OCI-LY7 (cell line): ENCODE measurements around the gene BLCAP. TPM values are rescaled to one million over a fixed set of nuclear protein-coding genes. Genes with fewer than 3 reads are reported as not detected.

Experiments
- BruUV-seq: library from RNA; stranded (reverse); fragments of 400-500 nt; replicated peaks from 2 replicates; lab custom pipeline; 2021; lab: Mats Ljungman, UMichigan
- CTCF ChIA-PET: fragments of 300-600 bp; sonication (Branson Sonifier 250); formaldehyde crosslinking; loops from one replicate; lab custom pipeline; 2022; ENCODE audit warnings: antibody characterized with exemption; ENCODE audit not compliant: unreplicated experiment; lab: Charles Lee
- POLR2A ChIA-PET: fragments of 300-600 bp; sonication (Branson Sonifier 250); formaldehyde crosslinking; loops from one replicate; lab custom pipeline; 2022; ENCODE audit warnings: antibody characterized with exemption; lab: Charles Lee
- DNase-seq: peaks from one replicate; pipeline ENCODE4 v3.0.0-alpha.2; 2015; ENCODE audit warnings: low spot score
- H2AFZ ChIP-seq: fragments of 200-600 bp; sonication (generic), shearing (Covaris generic); 2 replicates; pipeline ENCODE4 v1.6.1; 2014; ENCODE audit warnings: mild to moderate bottlenecking, antibody characterized with exemption, low read length, moderate library complexity
- H3K27ac ChIP-seq: fragments of 200-600 bp; sonication (generic); 2 replicates; pipeline ENCODE4 v1.5.1; 2014; ENCODE audit warnings: mixed run types, low read depth, mild to moderate bottlenecking, moderate library complexity, low read length, inconsistent platforms; ENCODE audit not compliant: poor library complexity, severe bottlenecking
- H3K36me3 ChIP-seq: fragments of 200-600 bp; sonication (generic); 2 replicates; pipeline ENCODE4 v1.6.1; 2014; ENCODE audit warnings: mild to moderate bottlenecking, antibody characterized with exemption, low read length, moderate library complexity, mixed read lengths; ENCODE audit not compliant: insufficient read depth
- H3K4me1 ChIP-seq: fragments of 200-600 bp; sonication (generic); 2 replicates; pipeline ENCODE4 v1.5.1; 2014; ENCODE audit warnings: mild to moderate bottlenecking, low read length; ENCODE audit not compliant: insufficient read depth, poor library complexity, severe bottlenecking
- H3K4me2 ChIP-seq: fragments of 200-600 bp; sonication (generic); 2 replicates; pipeline ENCODE4 v1.6.1; 2014; ENCODE audit warnings: mild to moderate bottlenecking, low read length
- H3K4me3 ChIP-seq: fragments of 200-600 bp; sonication (generic); 2 replicates; pipeline ENCODE4 v1.5.1; 2014; ENCODE audit warnings: mild to moderate bottlenecking, low read depth, low read length; ENCODE audit not compliant: poor library complexity, severe bottlenecking
- H3K79me2 ChIP-seq: fragments of 200-600 bp; sonication (generic); 2 replicates; pipeline ENCODE4 v1.6.1; 2016; ENCODE audit warnings: low read depth, mild to moderate bottlenecking, low read length, moderate library complexity, mixed read lengths; ENCODE audit not compliant: insufficient read depth
- H3K9me2 ChIP-seq: fragments of 200-600 bp; sonication (generic); 2 replicates; pipeline ENCODE4 v1.6.1; 2016; ENCODE audit warnings: mild to moderate bottlenecking, low read length, mixed read lengths; ENCODE audit not compliant: insufficient read depth
- H3K9me3 ChIP-seq: fragments of 200-600 bp; sonication (generic); 2 replicates; pipeline ENCODE4 v1.6.1; 2014; ENCODE audit warnings: mild to moderate bottlenecking, mixed run types, low read length, mixed read lengths
- H4K20me1 ChIP-seq: fragments of 200-600 bp; sonication (generic); 2 replicates; pipeline ENCODE4 v1.6.1; 2014; ENCODE audit warnings: mild to moderate bottlenecking, antibody characterized with exemption, low read length, moderate library complexity, mixed read lengths; ENCODE audit not compliant: insufficient read depth
- EZH2phosphoT487 ChIP-seq: fragments of 200-600 bp; sonication (generic); IDR thresholded peaks from 2 replicates; pipeline ENCODE4 v1.6.1; 2018; ENCODE audit warnings: low read depth, borderline replicate concordance, mild to moderate bottlenecking, mixed run types, antibody characterized with exemption, low read length, moderate library complexity, mixed read lengths
- intact Hi-C: fragments of 100-400 bp; cut with micrococcal nuclease; formaldehyde crosslinking; loops from one replicate; pipeline ENCODE4 v1.10.0; 2022; ENCODE audit not compliant: unreplicated experiment
- total RNA-seq, 2 experiments: library from RNA; depleted of rRNA in 1 of 2; stranded (reverse); fragments of >200 nt in 1 of 2; shearing (Covaris generic) in 1 of 2; gene quantifications; 2 replicates each; pipeline ENCODE4 v1.2.3, GENCODE V29; 2014 to 2022
- TF ChIP-seq, protein P1 (sequence below): fragments of 200-600 bp; sonication (generic); conservative IDR thresholded peaks from 2 replicates; pipeline ENCODE4 v1.5.1; 2014; ENCODE audit warnings: mild to moderate bottlenecking, antibody characterized with exemption, low read length, moderate library complexity, mixed read lengths

BLCAP gene
- total RNA-seq, 2 experiments from 2014 or later: 32.3 to 55.1 TPM

DNA sequence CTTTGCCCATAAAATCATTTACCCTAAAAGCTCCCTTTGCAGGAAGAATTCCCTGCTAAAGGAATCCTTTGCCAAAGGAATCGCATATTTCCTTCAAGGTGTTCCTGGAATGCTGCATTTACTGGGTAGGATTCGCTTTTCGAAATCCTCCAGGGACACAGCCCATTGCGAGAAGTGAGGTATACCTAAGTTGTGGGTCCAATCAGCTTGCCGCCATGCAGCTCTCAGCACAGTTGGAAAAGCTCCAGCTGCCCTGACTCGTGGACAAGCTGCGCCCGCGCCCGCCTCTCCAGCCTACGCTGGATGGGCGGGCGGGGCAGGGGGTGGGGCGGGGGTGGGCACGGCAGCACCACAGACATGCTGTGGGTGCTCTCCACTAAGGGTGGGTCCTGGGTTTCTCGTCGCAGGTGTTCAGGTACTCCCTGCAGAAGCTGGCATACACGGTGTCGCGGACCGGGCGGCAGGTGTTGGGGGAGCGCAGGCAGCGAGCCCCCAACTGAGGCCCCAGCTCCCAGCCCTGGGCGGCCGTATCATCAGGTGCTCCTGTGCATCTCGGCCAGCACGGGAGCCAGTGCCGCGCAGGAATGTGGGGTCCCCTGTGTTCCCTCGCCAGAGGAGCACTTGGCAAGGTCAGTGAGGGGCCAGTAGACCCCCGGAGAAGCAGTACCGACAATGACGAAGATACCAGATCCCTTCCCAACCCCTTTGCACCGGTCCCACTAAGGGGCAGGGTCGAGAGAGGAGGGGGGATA, 5.2 kb downstream of the BLCAP start:
- Histone ChIP-seq H3K9me2 (no peaks in the 10 kb centered on the region), H3K79me2 (peaks cover 41% of the 10 kb centered on the region), H3K27ac (no peak overlapping the region), H3K4me1 (peaks cover 21% of the 10 kb centered on the region), H3K4me2 (no peak overlapping the region), H4K20me1 (peaks cover 18% of the 10 kb centered on the region), H3K4me3 (no peak overlapping the region), H3K36me3 (peaks cover 18% of the 10 kb centered on the region; the same call in 1 of the 2 replicates), H3K9me3 (no peaks in the 10 kb centered on the region), H2AFZ (no peak overlapping the region)
- no peak for DNase-seq
- CTCF ChIA-PET: no interaction called here
- no TSS peak for BruUV-seq
- TF ChIP-seq, protein P1, sequence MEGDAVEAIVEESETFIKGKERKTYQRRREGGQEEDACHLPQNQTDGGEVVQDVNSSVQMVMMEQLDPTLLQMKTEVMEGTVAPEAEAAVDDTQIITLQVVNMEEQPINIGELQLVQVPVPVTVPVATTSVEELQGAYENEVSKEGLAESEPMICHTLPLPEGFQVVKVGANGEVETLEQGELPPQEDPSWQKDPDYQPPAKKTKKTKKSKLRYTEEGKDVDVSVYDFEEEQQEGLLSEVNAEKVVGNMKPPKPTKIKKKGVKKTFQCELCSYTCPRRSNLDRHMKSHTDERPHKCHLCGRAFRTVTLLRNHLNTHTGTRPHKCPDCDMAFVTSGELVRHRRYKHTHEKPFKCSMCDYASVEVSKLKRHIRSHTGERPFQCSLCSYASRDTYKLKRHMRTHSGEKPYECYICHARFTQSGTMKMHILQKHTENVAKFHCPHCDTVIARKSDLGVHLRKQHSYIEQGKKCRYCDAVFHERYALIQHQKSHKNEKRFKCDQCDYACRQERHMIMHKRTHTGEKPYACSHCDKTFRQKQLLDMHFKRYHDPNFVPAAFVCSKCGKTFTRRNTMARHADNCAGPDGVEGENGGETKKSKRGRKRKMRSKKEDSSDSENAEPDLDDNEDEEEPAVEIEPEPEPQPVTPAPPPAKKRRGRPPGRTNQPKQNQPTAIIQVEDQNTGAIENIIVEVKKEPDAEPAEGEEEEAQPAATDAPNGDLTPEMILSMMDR: no peak
- no peak for TF ChIP-seq EZH2phosphoT487
- POLR2A ChIA-PET: interaction anchor here (1.2 kb wide), 1 partner anchor 16 kb away, joined by 3 read pairs; no protein-coding TSS in a partner anchor
- intact Hi-C loops: no loop called here

DNA sequence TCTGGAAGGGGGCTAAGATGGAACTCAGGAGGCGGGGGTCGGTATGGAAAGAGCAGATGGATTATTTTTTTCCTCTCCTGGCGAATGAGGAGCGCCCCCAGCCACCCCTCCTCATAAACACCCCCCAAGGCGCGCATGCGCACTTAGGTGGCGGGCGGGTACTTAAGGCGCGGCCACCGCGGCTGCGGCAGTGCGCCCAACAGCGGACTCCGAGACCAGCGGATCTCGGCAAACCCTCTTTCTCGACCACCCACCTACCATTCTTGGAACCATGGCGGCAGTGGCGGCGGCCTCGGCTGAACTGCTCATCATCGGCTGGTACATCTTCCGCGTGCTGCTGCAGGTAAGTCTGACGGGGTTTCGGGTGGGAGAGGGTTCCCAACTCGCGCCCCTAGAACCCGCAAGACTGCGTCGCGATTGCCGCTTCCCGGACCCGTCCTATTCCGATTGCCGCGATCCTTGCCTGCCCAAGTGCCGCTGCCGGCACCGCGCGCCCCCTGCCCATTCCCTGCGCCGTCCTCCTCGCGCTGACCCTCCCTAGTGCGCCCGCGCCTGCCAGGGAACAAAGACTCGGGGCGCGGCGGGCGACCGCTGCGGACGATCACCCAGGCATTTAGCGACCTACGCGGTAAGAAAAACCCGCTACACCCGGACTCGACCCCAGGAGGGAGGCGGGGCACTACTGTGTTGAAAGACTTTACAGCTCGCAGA, 6.5 kb downstream of the BLCAP start, which contains the start of gene NNAT:
NNAT (plus strand) TSS at position 190 of the 711 bp plus-strand sequence; CDS start at position 272, 82 bp downstream.
- peaks cover 19% of the 10 kb centered on the region; the same call in 1 of the 2 replicates for H3K36me3 ChIP-seq
- no peaks in the 10 kb centered on the region for H3K9me3 ChIP-seq
- peaks cover 18% of the 10 kb centered on the region for H3K4me1 ChIP-seq
- no peak within 1 kb of the TSS for H3K4me2 ChIP-seq
- H3K27ac ChIP-seq: no peak within 1 kb of the TSS
- peaks cover 29% of the 10 kb centered on the region for H3K79me2 ChIP-seq
- H3K4me3 ChIP-seq: no peak within 1 kb of the TSS
- no peak within 1 kb of the TSS for H2AFZ ChIP-seq
- no peak for TF ChIP-seq EZH2phosphoT487
- no peak for DNase-seq
- no peaks in the 10 kb centered on the region for H3K9me2 ChIP-seq
- CTCF ChIA-PET: no interaction called here
- intact Hi-C loops: no loop called here
- BruUV-seq: no TSS peak
- peaks cover 18% of the 10 kb centered on the region for H4K20me1 ChIP-seq
- POLR2A ChIA-PET: no interaction called here

DNA sequence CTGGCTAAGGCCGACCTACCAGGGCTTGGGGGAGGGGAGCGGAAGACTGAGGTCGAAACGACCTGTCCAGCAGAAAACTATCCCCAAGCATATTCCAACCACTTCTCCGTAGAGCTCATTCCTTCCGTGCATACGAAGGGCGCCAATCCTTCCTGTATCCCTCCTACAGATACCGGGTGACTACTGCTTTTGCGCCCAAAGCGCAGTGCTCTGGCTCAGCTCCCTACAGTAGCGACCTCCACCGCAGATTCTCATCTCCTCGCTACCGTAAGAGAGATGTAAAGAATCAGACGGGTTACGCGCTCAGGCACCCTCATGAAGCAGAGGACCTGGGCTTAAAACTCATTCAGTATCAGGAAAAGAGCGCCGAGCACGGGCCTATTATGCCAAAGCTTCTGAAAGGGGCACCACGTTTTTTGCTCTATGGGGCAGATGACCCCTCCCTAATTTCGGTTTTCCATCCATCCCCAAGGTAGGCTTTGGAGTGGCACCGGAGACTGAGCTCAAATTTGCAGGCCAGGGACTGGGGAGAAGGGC, 7.2 kb downstream of the BLCAP start:
- Histone ChIP-seq H3K27ac (no peak overlapping the region), H3K79me2 (peaks cover 22% of the 10 kb centered on the region), H3K4me3 (no peak overlapping the region), H3K4me1 (peaks cover 11% of the 10 kb centered on the region), H3K9me2 (no peaks in the 10 kb centered on the region), H2AFZ (no peak overlapping the region), H3K36me3 (peaks cover 27% of the 10 kb centered on the region; the same call in 1 of the 2 replicates), H4K20me1 (peaks cover 13% of the 10 kb centered on the region), H3K4me2 (no peak overlapping the region), H3K9me3 (no peaks in the 10 kb centered on the region)
- no peak for DNase-seq
- BruUV-seq: no TSS peak
- TF ChIP-seq, protein P1: no peak
- no peak for TF ChIP-seq EZH2phosphoT487
- ChIA-PET CTCF (interaction anchor here (0.5 kb wide), 1 partner anchor 129 kb away, joined by 3 read pairs; no protein-coding TSS in a partner anchor), POLR2A (no interaction called here)
- intact Hi-C loops: no loop called here
